GM18502 (cell line): Measurements from ENCODE around the gene NETO2.
"Not testable (repeated sequence)": the region's sequence is repeated elsewhere in the genome, so short reads cannot be mapped to it uniquely, and the experiment has no call there.

ENCODE experiments used
- ATAC-seq: cut with Tn5 transposase; IDR thresholded peaks from one replicate; pipeline ENCODE4 v1.9.1; 2021; ENCODE audit warnings: mild to moderate bottlenecking; ENCODE audit not compliant: unreplicated experiment, poor library complexity

NETO2 gene

GRCh38 chr16:47136099-47136842, 7.5 kb downstream of the NETO2 start:
- no peak for ATAC-seq

- no peak for ATAC-seq
These were observed 9.2 kb downstream of the NETO2 start for GRCh38 chr16:47134550-47134949.

GRCh38 chr16:47132308-47132707, 11.4 kb downstream of the NETO2 start:
- no peak for ATAC-seq

GRCh38 chr16:47129755-47130435, 13.8 kb downstream of the NETO2 start:
- ATAC-seq = no peak

GRCh38 chr16:47127541-47127940, 16.2 kb downstream of the NETO2 start:
- ATAC-seq = no peak

GRCh38 chr16:47125757-47126156, 18.0 kb downstream of the NETO2 start:
- ATAC-seq = no peak

GRCh38 chr16:47113130-47113529, 30.6 kb downstream of the NETO2 start:
- ATAC-seq = no peak

- ATAC-seq = no peak
These were observed 32.8 kb downstream of the NETO2 start for GRCh38 chr16:47110939-47111338.

- ATAC-seq = no peak
These were observed 34.4 kb downstream of the NETO2 start for GRCh38 chr16:47109361-47109760.

GRCh38 chr16:47102921-47103320, 40.8 kb downstream of the NETO2 start:
- not testable (repeated sequence) for ATAC-seq

GRCh38 chr16:47097154-47097553, 46.6 kb downstream of the NETO2 start:
- not testable (repeated sequence) for ATAC-seq

GRCh38 chr16:47096297-47096696, 47.4 kb downstream of the NETO2 start:
- no peak for ATAC-seq

- ATAC-seq = no peak
These were observed 59.5 kb downstream of the NETO2 start for GRCh38 chr16:47084198-47084597.

GRCh38 chr16:47082099-47082865, 61.5 kb downstream of the NETO2 start:
- no peak for ATAC-seq

GRCh38 chr16:47081115-47081514, 62.6 kb downstream of the NETO2 start:
- no peak for ATAC-seq

- no peak for ATAC-seq
These were observed 63.9 kb downstream of the NETO2 start for GRCh38 chr16:47079860-47080259.

- ATAC-seq = no peak
These were observed 70.3 kb downstream of the NETO2 start for GRCh38 chr16:47073223-47074155.

- no peak for ATAC-seq
These were observed 71.6 kb downstream of the NETO2 start for GRCh38 chr16:47072158-47072557.

GRCh38 chr16:47069841-47070584, 73.7 kb downstream of the NETO2 start:
- no peak for ATAC-seq
